Trophoblast cell (in vitro differentiated cells and primary cell): ENCODE results near the gene ZKSCAN5.

Experiments
- DNase-seq, 2 donors: peaks; one replicate each; pipeline ENCODE4 v3.0.0-alpha.2; 2016
- H2AFZ ChIP-seq: 2 replicates; pipeline ENCODE4 v1.6.1; 2013; ENCODE audit warnings: low read length, moderate library complexity, mild to moderate bottlenecking; ENCODE audit not compliant: insufficient read depth, poor library complexity
- H2AK5ac ChIP-seq: 2 replicates; pipeline ENCODE4 v1.6.1; 2013; ENCODE audit warnings: mild to moderate bottlenecking, low read length
- H2BK120ac ChIP-seq: 2 replicates; pipeline ENCODE4 v1.6.1; 2013; ENCODE audit warnings: low read length, mild to moderate bottlenecking, moderate library complexity; ENCODE audit not compliant: insufficient read depth, poor library complexity
- H2BK12ac ChIP-seq: 2 replicates; pipeline ENCODE4 v1.6.1; 2013; ENCODE audit warnings: mild to moderate bottlenecking, low read length, moderate library complexity
- H2BK5ac ChIP-seq: 2 replicates; pipeline ENCODE4 v1.6.1; 2013; ENCODE audit warnings: low read length, low read depth, moderate library complexity, mild to moderate bottlenecking; ENCODE audit not compliant: poor library complexity
- H3K14ac ChIP-seq: 2 replicates; pipeline ENCODE4 v1.6.1; 2013; ENCODE audit warnings: mild to moderate bottlenecking, low read length
- H3K18ac ChIP-seq: 2 replicates; pipeline ENCODE4 v1.6.1; 2013; ENCODE audit warnings: mild to moderate bottlenecking, low read length
- H3K23ac ChIP-seq: 2 replicates; pipeline ENCODE4 v1.6.1; 2013; ENCODE audit warnings: low read length
- H3K27ac ChIP-seq: 2 replicates; pipeline ENCODE4 v1.5.1; 2013; ENCODE audit warnings: low read depth, mild to moderate bottlenecking, inconsistent platforms, low read length, moderate library complexity
- H3K27me3 ChIP-seq: 2 replicates; pipeline ENCODE4 v1.6.1; 2013; ENCODE audit warnings: inconsistent platforms, mild to moderate bottlenecking, low read length, moderate library complexity; ENCODE audit not compliant: insufficient read depth
- H3K36me3 ChIP-seq, 2 experiments: 1 replicate in 1 of 2; 2 replicates in 1 of 2; pipeline ENCODE4 v1.6.1; 2013; ENCODE audit warnings: low read length in 2 of 2, mild to moderate bottlenecking in 2 of 2, moderate library complexity in 1 of 2; ENCODE audit not compliant: insufficient read depth in 2 of 2, control insufficient read depth in 1 of 2
- H3K4ac ChIP-seq: 2 replicates; pipeline ENCODE4 v1.6.1; 2013; ENCODE audit warnings: low read depth, mild to moderate bottlenecking, low read length, moderate library complexity
- H3K4me1 ChIP-seq, 2 experiments: 1 replicate in 1 of 2; 2 replicates in 1 of 2; pipeline ENCODE4 v1.6.1; 2013; ENCODE audit warnings: low read length in 2 of 2, mild to moderate bottlenecking in 2 of 2, moderate library complexity in 1 of 2; ENCODE audit not compliant: insufficient read depth in 2 of 2, control insufficient read depth in 1 of 2
- H3K4me2 ChIP-seq: 2 replicates; pipeline ENCODE4 v1.6.1; 2013; ENCODE audit warnings: inconsistent platforms, mild to moderate bottlenecking, low read length, moderate library complexity
- H3K4me3 ChIP-seq: 2 replicates; pipeline ENCODE4 v1.5.1; 2013; ENCODE audit warnings: mild to moderate bottlenecking, low read depth, low read length, inconsistent platforms
- H3K79me1 ChIP-seq: one replicate; pipeline ENCODE4 v1.6.1; 2013; ENCODE audit warnings: low read length
- H3K79me2 ChIP-seq: 2 replicates; pipeline ENCODE4 v1.6.1; 2013; ENCODE audit warnings: low read length, mild to moderate bottlenecking; ENCODE audit not compliant: control insufficient read depth, insufficient read depth, poor library complexity
- H3K9ac ChIP-seq: 2 replicates; pipeline ENCODE4 v1.6.1; 2013; ENCODE audit warnings: mild to moderate bottlenecking, low read length
- H3K9me3 ChIP-seq: 2 replicates; pipeline ENCODE4 v1.6.1; 2013; ENCODE audit warnings: low read depth, mild to moderate bottlenecking, control low read depth, inconsistent platforms, low read length; ENCODE audit not compliant: insufficient read depth
- H4K12ac ChIP-seq: 2 replicates; pipeline ENCODE4 v1.6.1; 2013; ENCODE audit warnings: low read depth, mild to moderate bottlenecking, low read length, moderate library complexity
- H4K8ac ChIP-seq: 2 replicates; pipeline ENCODE4 v1.6.1; 2013; ENCODE audit warnings: low read depth, mild to moderate bottlenecking, low read length, moderate library complexity
- H4K91ac ChIP-seq: one replicate; pipeline ENCODE4 v1.6.1; 2013; ENCODE audit warnings: low read depth, mild to moderate bottlenecking, low read length, moderate library complexity
- WGBS: extraction: QIAGEN DNeasy Blood & Tissue Kit; methylation state at CpG from one replicate; pipeline ENCODE4 v1.1.7; 2013; ENCODE audit warnings: missing lambda C conversion rate; ENCODE audit not compliant: insufficient read length, insufficient coverage; ENCODE audit errors: extremely low coverage; 5-methylcytosine and 5-hydroxymethylcytosine counted together

The ZKSCAN5 gene

DNA sequence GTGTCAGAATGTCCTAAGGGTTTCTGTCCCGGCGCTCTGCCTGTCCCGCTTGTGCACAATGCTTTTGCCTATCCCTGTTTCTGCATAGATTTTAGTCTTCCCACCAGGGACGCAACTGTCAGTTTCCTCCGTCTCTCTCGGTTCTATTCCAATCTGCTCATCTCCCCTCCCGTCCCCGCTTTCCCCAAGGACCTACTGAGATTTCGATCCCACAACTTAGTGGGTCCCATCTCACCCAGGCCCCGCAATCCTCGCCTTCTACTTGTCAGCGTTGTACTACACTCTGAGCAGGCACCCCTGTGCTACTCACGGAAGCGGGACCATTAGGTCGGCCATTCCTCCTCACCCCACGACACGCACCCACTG is 53.5 kb downstream of the ZKSCAN5 start:
- H3K27me3 ChIP-seq: no peaks in the 10 kb centered on the region
- peak overlapping the region; percentile 99 for H3K9ac ChIP-seq
- peak overlapping the region; percentile 85 for H3K14ac ChIP-seq
- peak overlapping the region; percentile 96 for H2AK5ac ChIP-seq
- peak overlapping the region; percentile 89 for H3K27ac ChIP-seq
- WGBS: no CpG with 5 or more reads among the region's 17 CpGs
- H2BK12ac ChIP-seq: no peak overlapping the region
- peak overlapping the region; percentile 65 for H3K4ac ChIP-seq
- peak overlapping the region; percentile 94 for H4K8ac ChIP-seq
- H3K23ac ChIP-seq: no peak overlapping the region
- peak overlapping the region; percentile 63 for H2BK120ac ChIP-seq
- H4K12ac ChIP-seq: peak overlapping the region; percentile 90
- H3K4me1 ChIP-seq: peaks cover 6 to 7% of the 10 kb centered on the region in 2 experiments
- H3K4me3 ChIP-seq: peak overlapping the region; percentile 96
- peak overlapping the region; percentile 84 for H3K18ac ChIP-seq
- peak; percentile 4 to 29 for DNase-seq
- peak overlapping the region; percentile 85 for H4K91ac ChIP-seq
- H3K36me3 ChIP-seq: peaks cover 13 to 28% of the 10 kb centered on the region in 2 experiments
- peaks cover 15% of the 10 kb centered on the region for H3K79me1 ChIP-seq
- no peaks in the 10 kb centered on the region for H3K9me3 ChIP-seq
- H2AFZ ChIP-seq: peak overlapping the region; percentile 78
- H2BK5ac ChIP-seq: peak overlapping the region; percentile 50
- H3K79me2 ChIP-seq: peaks cover 17% of the 10 kb centered on the region
- peak overlapping the region; percentile 78 for H3K4me2 ChIP-seq

DNA sequence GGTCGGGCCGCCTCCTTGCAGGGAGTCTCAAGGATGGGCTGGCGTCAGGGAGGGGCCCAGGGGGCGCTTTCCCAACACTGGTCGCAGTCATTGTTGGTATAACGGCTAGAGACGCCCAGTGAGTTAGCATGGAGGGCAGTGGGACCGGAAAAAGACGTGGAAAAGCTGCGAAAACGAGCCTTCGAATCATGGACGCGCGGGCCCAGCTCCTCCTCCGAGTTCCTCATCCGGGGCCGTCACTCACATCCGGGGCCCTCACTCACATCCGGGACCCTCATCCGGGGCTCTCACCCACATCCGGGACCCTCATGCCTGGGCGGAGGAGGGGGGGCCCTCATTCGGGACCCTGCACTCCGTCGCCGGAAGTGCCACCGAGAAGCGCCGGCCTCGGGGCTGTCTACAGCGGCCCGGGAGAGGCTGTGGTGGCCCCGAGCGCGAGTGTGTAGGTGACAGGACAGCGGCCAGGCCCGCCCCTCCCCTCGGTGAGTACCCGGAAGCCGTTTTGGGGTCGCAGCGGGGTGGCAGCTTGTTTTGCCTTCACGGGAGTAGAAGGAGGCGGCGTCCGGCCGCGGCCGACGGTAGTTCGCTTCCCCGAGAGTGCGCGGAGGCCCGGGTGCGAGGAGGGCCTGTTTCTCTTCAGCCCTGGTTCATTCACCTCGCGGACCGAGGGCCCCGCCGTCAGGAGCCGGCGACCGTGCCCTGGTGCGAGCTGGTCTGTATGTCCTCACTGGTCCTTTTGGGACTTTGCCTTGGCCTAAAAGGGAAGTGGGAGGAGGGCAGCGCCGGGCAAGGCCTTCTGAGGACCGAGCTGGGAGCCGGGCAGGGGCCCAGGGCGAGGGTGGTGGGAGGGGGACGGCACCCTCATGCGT is 54.1 kb downstream of the ZKSCAN5 start, which contains the start of gene ZNF655:
Gene ZNF655, plus strand, starts transcription at position 337 of the 869 bp plus-strand sequence. CDS start 1,918 bp downstream, outside the sequence.
- Histone ChIP-seq H3K14ac (peak within 1 kb of the TSS; percentile 94), H2AFZ (peak within 1 kb of the TSS; percentile 78), H3K23ac (no peak within 1 kb of the TSS), H3K27me3 (no peaks in the 10 kb centered on the region), H4K12ac (peak within 1 kb of the TSS; percentile 90), H2BK120ac (peak within 1 kb of the TSS; percentile 95), H2BK12ac (peak within 1 kb of the TSS; percentile 8), H3K4me1 (peaks cover 6 to 7% of the 10 kb centered on the region in 2 experiments), H4K8ac (peak within 1 kb of the TSS; percentile 94), H2AK5ac (peak within 1 kb of the TSS; percentile 96), H3K36me3 (peaks cover 15 to 33% of the 10 kb centered on the region in 2 experiments), H3K4me3 (peak within 1 kb of the TSS; percentile 96), H3K79me1 (peaks cover 15% of the 10 kb centered on the region), H4K91ac (peak within 1 kb of the TSS; percentile 93), H3K79me2 (peaks cover 17% of the 10 kb centered on the region), H3K4ac (peak within 1 kb of the TSS; percentile 93), H2BK5ac (peak within 1 kb of the TSS; percentile 94), H3K18ac (peak within 1 kb of the TSS; percentile 95), H3K9me3 (no peaks in the 10 kb centered on the region), H3K4me2 (peak within 1 kb of the TSS; percentile 78), H3K27ac (peak within 1 kb of the TSS; percentile 89), H3K9ac (peak within 1 kb of the TSS; percentile 99)
- DNase-seq: peak; percentile 77 to 86
- no CpG with 5 or more reads among the region's 73 CpGs for WGBS

DNA sequence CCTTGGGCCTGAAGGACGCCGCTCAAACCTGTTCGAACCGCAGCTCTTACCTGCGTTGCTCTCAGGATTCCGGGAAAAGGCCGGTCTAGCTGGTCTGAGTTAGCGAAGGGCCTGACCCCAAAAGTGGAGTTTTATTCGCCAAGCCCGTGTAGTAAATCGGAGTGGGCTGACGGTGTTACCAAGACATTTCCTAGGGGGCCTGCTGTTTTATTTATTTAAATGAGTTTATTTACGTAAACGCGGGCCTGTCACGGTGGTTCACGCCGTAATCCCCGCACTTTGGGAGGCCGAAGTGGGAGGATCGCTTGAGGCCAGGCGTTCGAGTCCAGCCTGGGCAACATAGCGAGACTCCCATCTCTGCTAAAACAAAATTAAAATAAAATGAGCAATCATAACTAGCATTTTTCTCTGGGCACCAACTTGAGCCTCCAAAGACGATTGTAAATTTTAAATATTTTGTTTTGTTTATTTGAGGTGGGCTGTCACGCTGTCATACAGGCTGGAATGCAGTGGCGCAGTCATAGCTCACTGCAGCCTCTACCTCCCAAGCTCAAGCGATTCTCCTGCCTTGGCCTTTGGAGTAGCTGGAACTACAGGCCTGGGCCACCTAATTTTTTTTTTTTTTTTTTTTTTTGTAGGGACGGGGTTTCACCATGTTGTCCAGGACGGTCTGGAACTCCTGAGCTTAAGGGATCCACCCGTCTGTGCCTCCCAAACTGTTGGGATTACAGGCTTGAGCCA is 54.9 kb downstream of the ZKSCAN5 start:
- peak overlapping the region; percentile 87 for H4K8ac ChIP-seq
- DNase-seq: peak; percentile 54 to 71
- no CpG with 5 or more reads among the region's 31 CpGs for WGBS
- peaks cover 17% of the 10 kb centered on the region for H3K79me2 ChIP-seq
- H3K4me1 ChIP-seq: peaks cover 6 to 7% of the 10 kb centered on the region in 2 experiments
- H3K79me1 ChIP-seq: peaks cover 15% of the 10 kb centered on the region
- peak overlapping the region; percentile 93 for H4K91ac ChIP-seq
- H3K36me3 ChIP-seq: peaks cover 18 to 40% of the 10 kb centered on the region in 2 experiments
- peak overlapping the region; percentile 93 for H3K4ac ChIP-seq
- peak overlapping the region; percentile 95 for H3K18ac ChIP-seq
- peak overlapping the region; percentile 65 for H2AFZ ChIP-seq
- H3K4me3 ChIP-seq: peak overlapping the region; percentile 96
- no peak overlapping the region for H3K23ac ChIP-seq
- peak overlapping the region; percentile 94 for H3K14ac ChIP-seq
- H2BK120ac ChIP-seq: peak overlapping the region; percentile 95
- peak overlapping the region; percentile 86 for H4K12ac ChIP-seq
- H3K27me3 ChIP-seq: no peaks in the 10 kb centered on the region
- H3K27ac ChIP-seq: peak overlapping the region; percentile 89
- peak overlapping the region; percentile 94 for H2BK5ac ChIP-seq
- H3K4me2 ChIP-seq: peak overlapping the region; percentile 78
- H2AK5ac ChIP-seq: peak overlapping the region; percentile 96
- no peak overlapping the region for H2BK12ac ChIP-seq
- no peaks in the 10 kb centered on the region for H3K9me3 ChIP-seq
- peak overlapping the region; percentile 98 for H3K9ac ChIP-seq
